ENCODE measurements around the gene SUPT5H.

GRCh38 chr19:39446365-39447084, 1.1 kb downstream of the SUPT5H start:
- TF ChIP-seq, protein P1, sequence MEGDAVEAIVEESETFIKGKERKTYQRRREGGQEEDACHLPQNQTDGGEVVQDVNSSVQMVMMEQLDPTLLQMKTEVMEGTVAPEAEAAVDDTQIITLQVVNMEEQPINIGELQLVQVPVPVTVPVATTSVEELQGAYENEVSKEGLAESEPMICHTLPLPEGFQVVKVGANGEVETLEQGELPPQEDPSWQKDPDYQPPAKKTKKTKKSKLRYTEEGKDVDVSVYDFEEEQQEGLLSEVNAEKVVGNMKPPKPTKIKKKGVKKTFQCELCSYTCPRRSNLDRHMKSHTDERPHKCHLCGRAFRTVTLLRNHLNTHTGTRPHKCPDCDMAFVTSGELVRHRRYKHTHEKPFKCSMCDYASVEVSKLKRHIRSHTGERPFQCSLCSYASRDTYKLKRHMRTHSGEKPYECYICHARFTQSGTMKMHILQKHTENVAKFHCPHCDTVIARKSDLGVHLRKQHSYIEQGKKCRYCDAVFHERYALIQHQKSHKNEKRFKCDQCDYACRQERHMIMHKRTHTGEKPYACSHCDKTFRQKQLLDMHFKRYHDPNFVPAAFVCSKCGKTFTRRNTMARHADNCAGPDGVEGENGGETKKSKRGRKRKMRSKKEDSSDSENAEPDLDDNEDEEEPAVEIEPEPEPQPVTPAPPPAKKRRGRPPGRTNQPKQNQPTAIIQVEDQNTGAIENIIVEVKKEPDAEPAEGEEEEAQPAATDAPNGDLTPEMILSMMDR (IDR thresholded peaks at IDR 0.05) = no peak
- TF ChIP-seq POLR2A (IDR thresholded peaks at IDR 0.05) (no peak), POLR2AphosphoS5 (IDR thresholded peaks at IDR 0.05) (no peak)

Measured in prostate gland (tissue), 2 donors.